GM18907 (cell line): Measurements from ENCODE around the gene KCNA3.
A peak's percentile ranks its signal among the peaks of the same experiment; 100 is the strongest.
"Not testable (repeated sequence)": the region's sequence is repeated elsewhere in the genome, so short reads cannot be mapped to it uniquely, and the experiment has no call there.

Experiments used
- ATAC-seq: cut with Tn5 transposase; IDR thresholded peaks from one replicate; pipeline ENCODE4 v1.9.1; 2021; ENCODE audit warnings: mild to moderate bottlenecking, moderate library complexity; ENCODE audit not compliant: unreplicated experiment

Gene KCNA3

GRCh38 chr1:110680036-110680735 lies 5.4 kb upstream of the KCNA3 start:
- ATAC-seq, result no peak

DNA sequence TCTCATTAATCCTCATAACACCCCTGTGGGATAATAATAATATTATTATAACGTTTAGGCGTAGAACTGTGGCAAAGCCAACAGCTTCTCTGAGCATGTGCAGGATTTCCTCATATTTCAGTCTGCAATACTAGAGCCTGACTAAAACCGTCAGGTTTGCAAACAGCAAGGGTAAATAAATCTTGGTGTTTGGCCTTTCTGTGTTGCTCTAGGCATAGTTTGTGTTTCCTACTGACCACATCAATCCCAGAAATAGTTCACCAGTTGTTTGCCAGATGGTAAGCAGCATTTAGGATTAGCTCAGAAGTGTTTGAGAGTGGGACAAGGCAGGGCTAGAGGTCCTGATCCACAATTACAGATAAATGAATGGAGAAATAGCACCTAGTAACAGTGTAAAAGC lies 2.8 kb upstream of the KCNA3 start:
- no peak for ATAC-seq

- ATAC-seq, result no peak
Observed at GRCh38 chr1:110676970-110677369, 2.2 kb upstream of the KCNA3 start.

GRCh38 chr1:110675060-110675791 lies 486 bp upstream of the KCNA3 start:
- ATAC-seq, result no peak

DNA sequence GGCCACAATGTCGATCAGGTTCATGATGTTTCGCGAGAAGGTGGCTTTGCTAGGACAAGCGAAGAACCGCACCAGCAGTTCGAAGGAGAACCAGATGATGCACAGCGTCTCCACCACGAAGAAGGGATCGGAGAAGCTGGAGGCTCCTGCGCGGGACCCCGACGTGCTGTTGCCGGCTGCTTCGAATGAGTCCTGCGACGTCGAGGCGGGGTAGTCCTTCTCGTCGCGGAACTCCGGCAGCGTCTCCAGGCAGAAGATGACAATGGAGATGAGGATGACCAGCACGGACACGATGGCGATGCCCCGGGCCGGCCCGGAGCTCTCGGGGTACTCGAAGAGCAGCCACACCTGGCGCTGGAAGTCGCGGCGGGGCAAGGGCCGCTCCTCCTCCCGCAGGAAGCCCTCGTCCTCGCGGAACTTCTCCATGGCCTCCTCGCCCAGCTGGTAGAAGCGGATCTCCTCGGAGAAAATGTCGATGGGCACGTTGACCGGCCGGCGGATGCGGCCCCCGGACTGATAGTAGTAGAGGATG lies 869 bp downstream of the KCNA3 start:
- no peak for ATAC-seq

- no peak for ATAC-seq
Observed at GRCh38 chr1:110673197-110673701, 1.5 kb downstream of the KCNA3 start.

DNA sequence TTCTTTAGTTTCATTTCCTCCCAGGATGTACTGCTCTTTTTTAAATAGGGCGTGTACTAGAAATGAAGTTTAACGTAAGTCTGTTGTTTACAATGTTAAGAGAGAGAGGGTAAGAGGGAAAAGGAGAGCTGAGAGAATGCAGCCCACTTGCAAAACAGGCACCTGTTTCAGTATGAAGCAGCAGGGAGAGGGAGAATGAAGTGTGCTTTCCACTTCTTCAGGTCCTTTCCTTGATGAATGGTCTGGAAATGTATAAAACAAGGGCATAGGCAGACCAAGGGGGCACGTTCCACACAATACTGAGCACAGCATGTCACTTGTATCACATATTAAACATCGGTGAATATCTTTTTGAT lies 2.0 kb downstream of the KCNA3 start:
- ATAC-seq, result peak; percentile 63

GRCh38 chr1:110672001-110672752 lies 2.6 kb downstream of the KCNA3 start:
- ATAC-seq, result no peak

DNA sequence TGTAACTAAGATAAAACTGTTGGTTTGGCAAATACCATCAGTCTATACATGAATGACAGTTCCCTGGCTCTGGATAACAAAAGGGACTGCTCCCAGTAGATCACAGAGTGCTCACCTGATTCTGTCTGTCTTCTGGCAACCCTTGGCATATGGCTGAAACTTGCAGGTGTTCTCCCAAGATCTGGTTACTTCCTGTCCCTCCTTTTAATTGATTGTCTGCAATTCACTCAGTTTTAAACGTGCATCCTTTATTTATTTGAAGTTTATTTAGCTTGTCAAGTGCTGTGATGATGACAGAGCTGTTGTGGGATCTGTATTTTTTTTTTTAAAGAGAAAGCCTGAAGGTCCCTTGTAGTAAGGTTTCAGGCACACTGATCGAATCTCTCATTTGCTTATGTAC lies 3.4 kb downstream of the KCNA3 start:
- ATAC-seq, result no peak

DNA sequence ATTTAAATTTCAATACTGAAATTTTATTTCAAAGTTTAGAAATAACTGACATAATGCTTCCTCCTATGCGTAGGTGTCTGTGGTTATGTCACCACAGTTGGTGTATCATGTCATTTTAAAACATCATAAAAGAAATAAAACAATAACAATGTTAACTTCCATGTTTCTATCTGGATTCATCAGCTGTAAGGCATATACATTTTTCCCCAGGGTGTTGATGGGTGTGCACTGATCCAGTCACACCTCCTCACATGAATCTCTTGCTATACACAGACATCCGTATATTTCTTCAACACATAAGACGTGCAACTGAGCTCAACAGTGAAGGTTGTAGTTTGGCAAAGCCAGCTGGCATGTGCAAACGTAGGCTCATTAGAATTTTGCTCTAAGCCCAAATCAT lies 6.2 kb downstream of the KCNA3 start:
- no peak for ATAC-seq

GRCh38 chr1:110667776-110668175 lies 7.0 kb downstream of the KCNA3 start:
- no peak for ATAC-seq

- no peak for ATAC-seq
Observed at GRCh38 chr1:110663241-110663640, 11.5 kb downstream of the KCNA3 start.

GRCh38 chr1:110659559-110659958 lies 15.2 kb downstream of the KCNA3 start:
- not testable (repeated sequence) for ATAC-seq

DNA sequence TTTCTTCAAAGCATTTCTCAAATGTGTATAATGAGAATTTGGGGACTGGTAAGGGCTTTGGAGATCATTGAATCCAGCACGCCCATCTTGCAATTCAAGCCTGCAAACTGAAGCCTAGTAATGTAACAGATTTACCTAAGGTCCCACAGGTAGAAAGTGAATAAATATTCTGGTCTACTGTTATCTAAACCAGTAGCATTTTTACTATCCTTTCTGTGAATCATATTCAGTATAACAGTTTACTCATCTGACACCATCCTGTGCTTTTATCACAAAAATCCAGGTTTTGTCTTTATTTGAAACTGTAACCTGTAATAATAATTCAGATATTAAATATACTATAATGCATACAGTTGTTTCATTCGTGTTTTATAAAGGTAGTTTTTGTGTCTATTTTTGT lies 17.4 kb downstream of the KCNA3 start:
- ATAC-seq, result no peak

DNA sequence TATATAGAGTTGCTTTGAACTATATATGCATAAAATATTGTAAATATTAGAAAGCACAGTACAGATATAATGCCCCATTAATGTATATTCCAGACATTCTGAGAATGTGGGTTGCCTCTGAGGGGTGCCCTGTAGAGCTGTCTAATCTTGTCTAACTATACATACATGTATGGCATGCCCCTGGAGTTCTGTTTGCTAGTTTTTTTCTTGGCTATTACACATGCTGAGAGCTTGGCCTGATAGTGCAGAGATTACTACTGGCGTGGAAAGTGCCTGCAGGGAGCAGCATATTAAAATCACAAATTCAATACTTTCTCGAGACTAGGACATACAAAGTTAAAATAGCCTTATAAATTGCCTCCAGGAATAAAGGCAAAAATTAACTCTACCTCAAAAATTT lies 24.1 kb downstream of the KCNA3 start:
- no peak for ATAC-seq

DNA sequence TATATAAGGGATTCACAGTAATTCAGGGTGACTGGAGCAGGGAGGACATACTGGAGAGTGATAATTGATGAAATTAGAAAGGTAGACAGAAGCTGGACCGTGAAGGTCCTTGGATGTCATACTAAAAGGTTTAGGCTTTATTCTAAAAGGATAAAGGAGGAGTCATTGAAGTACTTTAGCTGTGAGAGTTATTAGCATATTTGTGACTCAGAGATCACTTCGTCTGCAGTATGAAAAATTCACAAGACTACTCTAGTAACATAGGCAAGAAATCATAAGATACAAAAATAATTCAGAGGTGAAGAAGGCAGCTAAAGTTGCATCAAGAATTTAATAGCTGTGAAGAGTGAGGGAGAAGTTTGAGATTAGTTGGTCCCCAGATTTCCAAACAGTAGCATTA lies 26.3 kb downstream of the KCNA3 start:
- no peak for ATAC-seq

DNA sequence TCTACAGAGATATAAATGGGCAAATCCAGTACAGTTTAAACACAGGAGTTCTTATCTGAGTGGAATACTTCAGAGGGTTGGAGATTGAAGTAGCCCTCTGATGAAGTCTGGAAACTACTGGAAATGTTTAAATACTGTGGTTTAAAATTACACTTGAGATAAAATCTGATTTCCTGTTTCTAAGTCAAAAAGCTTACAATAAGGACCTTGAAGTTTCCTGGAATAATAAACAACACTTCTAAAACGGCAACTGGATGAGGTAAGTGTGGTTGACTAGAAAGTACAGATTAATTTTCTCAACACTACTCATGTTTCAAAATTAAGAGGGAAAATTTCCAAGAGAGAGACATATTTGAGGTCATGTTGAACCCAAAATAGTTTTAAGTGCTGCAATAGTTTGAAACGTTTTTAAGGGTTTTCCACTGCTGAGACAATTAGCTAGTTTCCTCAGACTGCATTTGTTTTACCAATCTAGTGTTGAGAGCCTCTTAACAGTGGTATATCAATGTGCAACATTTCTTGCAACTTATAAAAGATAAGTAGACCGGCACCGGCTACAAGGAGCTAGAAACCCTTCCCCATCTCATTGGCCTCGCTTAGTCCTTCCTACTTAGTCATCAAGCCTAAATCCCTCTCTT lies 27.4 kb downstream of the KCNA3 start:
- no peak for ATAC-seq

DNA sequence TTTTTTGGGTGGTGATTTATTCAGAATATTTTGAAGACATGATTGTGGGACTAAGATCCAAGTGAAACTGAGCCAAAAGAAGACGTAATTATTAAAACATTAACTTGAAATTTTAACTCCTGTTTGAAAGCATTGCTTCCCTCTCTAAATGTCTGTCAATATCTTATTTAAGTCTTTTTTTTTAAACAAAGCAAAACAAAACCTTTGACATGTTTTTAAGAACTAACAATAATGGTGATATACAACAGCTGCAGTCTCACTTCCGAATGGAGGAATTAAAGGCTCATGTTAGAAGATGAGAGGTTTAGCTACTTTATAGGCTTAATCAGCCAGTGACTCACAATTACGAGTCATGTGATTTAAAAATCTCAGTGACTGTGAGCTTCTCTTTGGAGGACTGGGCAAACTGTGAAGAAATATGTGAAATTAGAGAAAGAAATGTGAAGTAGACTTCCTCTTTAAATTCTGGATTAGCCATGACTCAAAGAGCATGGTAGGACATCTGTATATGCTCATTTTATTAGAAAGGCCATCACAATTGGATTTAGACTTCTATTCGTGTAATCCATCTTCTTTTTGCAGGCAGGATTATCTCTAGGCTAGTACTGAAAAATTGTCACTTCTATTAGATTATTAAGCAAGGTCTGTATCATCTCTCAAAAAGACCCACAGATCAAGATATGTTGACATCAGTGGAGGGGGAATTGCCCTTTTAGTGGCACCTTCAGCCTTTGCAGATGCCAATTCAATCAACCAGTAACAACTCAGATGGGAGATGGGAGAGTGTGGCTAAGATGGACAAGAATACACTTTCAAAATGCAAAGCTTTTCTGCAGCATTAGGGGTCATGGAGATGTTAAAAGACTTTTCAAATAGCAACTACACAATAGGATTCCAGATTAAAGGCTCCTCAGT lies 28.7 kb downstream of the KCNA3 start:
- no peak for ATAC-seq

DNA sequence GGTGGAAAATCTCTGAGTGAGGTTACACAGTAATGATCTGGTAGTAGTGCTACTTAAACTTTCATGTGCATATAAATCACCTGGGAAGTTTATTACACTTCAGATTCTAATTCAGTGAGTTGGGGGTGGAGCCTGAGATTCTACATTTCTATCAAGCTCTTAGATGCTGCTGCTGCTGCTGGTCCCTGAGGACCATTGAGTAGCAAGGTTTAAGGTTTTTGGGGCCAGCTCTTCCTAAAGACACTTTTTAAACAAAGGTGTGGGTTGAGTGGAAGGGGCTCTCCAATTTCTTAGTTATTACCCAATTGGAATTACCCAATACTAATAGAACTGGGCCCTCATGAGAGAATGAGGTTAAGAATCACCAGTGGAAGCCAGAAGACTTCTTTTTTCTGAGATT lies 29.5 kb downstream of the KCNA3 start:
- ATAC-seq, result no peak

DNA sequence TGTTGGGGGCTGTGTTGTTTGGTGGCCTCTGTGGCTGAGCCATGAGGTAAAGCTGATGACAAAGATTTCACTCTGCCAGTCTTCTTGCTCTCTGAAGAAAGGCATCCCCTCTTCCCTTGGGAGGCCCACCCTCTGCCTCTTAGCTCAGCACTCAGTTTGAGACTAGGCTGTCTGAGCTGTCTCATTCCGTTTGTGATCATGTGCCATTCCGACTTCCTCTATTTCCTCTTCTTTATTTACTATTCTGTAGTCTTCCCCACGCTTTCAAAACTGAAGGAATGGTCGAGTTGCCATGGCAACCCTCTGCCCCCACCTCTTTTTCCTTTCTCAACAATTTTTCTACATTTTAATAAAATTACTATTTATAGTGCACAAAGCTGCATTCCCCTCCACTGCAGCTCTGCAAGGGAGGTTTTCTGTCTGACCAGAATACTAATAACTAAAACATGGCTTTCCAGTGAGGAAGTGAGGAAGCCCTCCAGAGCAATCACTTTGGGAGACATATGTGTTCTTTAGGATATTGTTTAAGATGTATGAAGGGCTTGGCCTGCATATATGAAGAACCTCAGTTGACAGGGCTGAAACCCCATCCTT lies 30.8 kb downstream of the KCNA3 start:
- ATAC-seq, result no peak
